Measurements from ENCODE around the gene APOBEC3G.
A peak's percentile ranks its signal among the peaks of the same experiment; 100 is the strongest.

DNA sequence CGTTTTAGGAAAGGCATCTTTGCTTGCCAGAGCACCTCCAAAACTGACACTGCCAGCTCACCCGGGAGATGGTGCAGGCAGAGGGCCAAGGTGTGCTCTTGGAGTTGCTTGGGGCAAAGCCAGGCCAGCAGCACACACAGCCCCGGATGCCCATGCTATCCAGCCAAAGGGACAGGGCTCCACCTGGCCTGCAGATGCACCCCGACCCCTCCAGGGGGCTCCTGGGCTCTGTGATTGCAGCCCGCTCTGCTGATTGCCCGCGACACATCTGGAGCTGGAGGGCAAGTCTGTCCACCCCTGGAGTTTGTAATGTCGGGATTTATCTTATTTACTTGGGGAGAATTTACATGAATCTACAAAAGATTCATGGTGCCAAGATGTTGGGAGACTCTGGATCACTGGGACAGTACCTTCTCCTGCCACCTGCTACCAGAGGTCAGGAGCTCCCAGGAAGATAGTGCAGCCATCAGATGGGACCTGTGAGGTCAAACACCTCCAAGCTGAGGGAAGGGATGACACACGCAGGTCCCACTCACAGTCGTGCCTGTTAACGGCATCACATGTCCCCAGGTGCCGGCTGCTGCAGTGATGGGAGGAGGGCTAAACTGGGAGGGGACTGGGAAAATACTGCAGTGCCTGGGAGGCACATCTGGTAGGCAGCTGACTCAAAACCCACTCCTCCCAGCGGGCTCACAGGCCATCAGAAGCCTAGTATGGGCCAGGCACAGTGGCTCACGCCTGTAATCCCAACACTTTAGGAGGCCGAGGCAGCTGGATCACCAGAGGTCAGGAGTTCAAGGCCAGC lies 58.2 kb downstream of the APOBEC3G start:
- TF ChIP-seq CREB1 (CRISPR knock-in tag; IDR thresholded peaks at IDR 0.05; ENCODE audit: low read depth): no peak
- TF ChIP-seq EZH2phosphoT487 (IDR thresholded peaks at IDR 0.05; ENCODE audit: unreplicated experiment): no peak
- TF ChIP-seq EZH2 (IDR thresholded peaks at IDR 0.05; ENCODE audit: low read depth, unreplicated experiment): no peak
- TF ChIP-seq POLR2AphosphoS5 (IDR thresholded peaks at IDR 0.05; ENCODE audit: low read depth): no peak
- peak; percentile 81 to 85 for TF ChIP-seq CTCF (conservative IDR thresholded peaks at IDR 0.05; ENCODE audit: low read depth in 2 of 2)
